ENCODE measurements around the gene NEMP1.
"Not testable (repeated sequence)": the region's sequence is repeated elsewhere in the genome, so short reads cannot be mapped to it uniquely, and the experiment has no call there.

NEMP1 gene

GRCh38 chr12:57057067-57057751, 21.4 kb downstream of the NEMP1 start:
- no peak for DNase-seq (ENCODE audit: low read depth in 2 of 2)

- DNase-seq (ENCODE audit: low read depth in 2 of 2) = no peak
Observed at GRCh38 chr12:57055824-57056223, 22.8 kb downstream of the NEMP1 start.

GRCh38 chr12:57053901-57054300, 24.7 kb downstream of the NEMP1 start:
- not testable (repeated sequence) for DNase-seq (ENCODE audit: low read depth in 2 of 2)

GRCh38 chr12:57053146-57053545, 25.4 kb downstream of the NEMP1 start:
- DNase-seq (ENCODE audit: low read depth in 2 of 2) = not testable (repeated sequence)

- DNase-seq (ENCODE audit: low read depth in 2 of 2) = no peak
Observed at GRCh38 chr12:57051011-57051410, 27.6 kb downstream of the NEMP1 start.

- no peak for DNase-seq (ENCODE audit: low read depth in 2 of 2)
Observed at GRCh38 chr12:57049890-57050289, 28.7 kb downstream of the NEMP1 start, which contains the start of gene MYO1A. MYO1A (minus strand) TSS chr12:57050129; CDS start chr12:57048323, 1,806 bp downstream.

GRCh38 chr12:57049119-57049446, 29.5 kb downstream of the NEMP1 start:
- DNase-seq (ENCODE audit: low read depth in 2 of 2) = no peak

GRCh38 chr12:57048423-57049118, 30.0 kb downstream of the NEMP1 start:
- DNase-seq (ENCODE audit: low read depth in 2 of 2) = no peak

GRCh38 chr12:57047981-57048380, 30.6 kb downstream of the NEMP1 start:
- DNase-seq (ENCODE audit: low read depth in 2 of 2) = no peak

- no peak for DNase-seq (ENCODE audit: low read depth in 2 of 2)
Observed at GRCh38 chr12:57046947-57047890, 31.4 kb downstream of the NEMP1 start.

- no peak for DNase-seq (ENCODE audit: low read depth in 2 of 2)
Observed at GRCh38 chr12:57046086-57046791, 32.4 kb downstream of the NEMP1 start.

GRCh38 chr12:57044889-57045288, 33.7 kb downstream of the NEMP1 start:
- DNase-seq (ENCODE audit: low read depth in 2 of 2) = no peak

- no peak for DNase-seq (ENCODE audit: low read depth in 2 of 2)
Observed at GRCh38 chr12:57044468-57044867, 34.1 kb downstream of the NEMP1 start.

GRCh38 chr12:57042695-57043094, 35.9 kb downstream of the NEMP1 start:
- DNase-seq (ENCODE audit: low read depth in 2 of 2) = no peak

GRCh38 chr12:57040750-57041149, 37.8 kb downstream of the NEMP1 start:
- no peak for DNase-seq (ENCODE audit: low read depth in 2 of 2)

GRCh38 chr12:57040211-57040610, 38.4 kb downstream of the NEMP1 start:
- no peak for DNase-seq (ENCODE audit: low read depth in 2 of 2)

GRCh38 chr12:57039016-57039798, 39.4 kb downstream of the NEMP1 start:
- DNase-seq (ENCODE audit: low read depth in 2 of 2) = no peak

- DNase-seq (ENCODE audit: low read depth in 2 of 2) = no peak
Observed at GRCh38 chr12:57037264-57037663, 41.3 kb downstream of the NEMP1 start.

GRCh38 chr12:57033431-57033830, 45.2 kb downstream of the NEMP1 start:
- no peak for DNase-seq (ENCODE audit: low read depth in 2 of 2)

- DNase-seq (ENCODE audit: low read depth in 2 of 2) = no peak
Observed at GRCh38 chr12:57031789-57032188, 46.8 kb downstream of the NEMP1 start.

All from stimulated activated CD8-positive, alpha-beta memory T cell treated with anti-CD3 and anti-CD28 coated beads, Interleukin-2, amount 100 ng/mL, for 1 hour (primary cell).